Smooth muscle cell (in vitro differentiated cells): Measurements from ENCODE around the gene SPRR1A. TPM values are rescaled to one million over a fixed set of nuclear protein-coding genes. Genes with fewer than 3 reads are reported as not detected.
"Not testable (repeated sequence)": the region's sequence is repeated elsewhere in the genome, so short reads cannot be mapped to it uniquely, and the experiment has no call there.

ENCODE experiments used
- DNase-seq: peaks from one replicate; lab custom pipeline; 2025; ENCODE audit not compliant: unreplicated experiment; lab: John Stamatoyannopoulos, UW
- H2AFZ ChIP-seq: fragments of 200-600 bp; sonication (generic); 2 replicates; pipeline ENCODE4 v1.6.0; 2016; ENCODE audit warnings: antibody characterized with exemption, low read depth, mild to moderate bottlenecking
- H3F3A ChIP-seq: fragments of 200-600 bp; sonication (generic); 2 replicates; pipeline ENCODE4 v1.6.0; 2017; ENCODE audit warnings: antibody characterized with exemption, low read depth
- H3K27ac ChIP-seq: fragments of 200-600 bp; sonication (generic); 2 replicates; pipeline ENCODE4 v1.5.1; 2016; ENCODE audit warnings: low read depth, mild to moderate bottlenecking
- H3K27me3 ChIP-seq: fragments of 200-600 bp; sonication (generic); 2 replicates; pipeline ENCODE4 v1.6.1; 2016; ENCODE audit warnings: low read depth, mild to moderate bottlenecking
- H3K36me3 ChIP-seq: fragments of 200-600 bp; sonication (generic); 2 replicates; pipeline ENCODE4 v1.5.1; 2016; ENCODE audit warnings: low read depth
- H3K4me1 ChIP-seq: fragments of 200-600 bp; sonication (generic); 2 replicates; pipeline ENCODE4 v1.5.1; 2016; ENCODE audit warnings: low read depth
- H3K4me2 ChIP-seq: fragments of 200-600 bp; sonication (generic); 2 replicates; pipeline ENCODE4 v1.6.0; 2016; ENCODE audit warnings: mild to moderate bottlenecking
- H3K4me3 ChIP-seq: fragments of 200-600 bp; sonication (generic); 2 replicates; pipeline ENCODE4 v1.5.1; 2016; ENCODE audit warnings: mild to moderate bottlenecking
- H3K79me2 ChIP-seq: fragments of 200-600 bp; sonication (generic); 2 replicates; pipeline ENCODE4 v1.6.0; 2016; ENCODE audit warnings: low read depth, mild to moderate bottlenecking
- H3K9ac ChIP-seq: fragments of 200-600 bp; sonication (generic); 2 replicates; pipeline ENCODE4 v1.6.0; 2016; ENCODE audit warnings: low read depth
- H3K9me3 ChIP-seq: fragments of 200-600 bp; sonication (generic); replicated peaks from 2 replicates; pipeline ENCODE4 v1.5.1; 2016; ENCODE audit warnings: low read depth
- H4K20me1 ChIP-seq: fragments of 200-600 bp; sonication (generic); 2 replicates; pipeline ENCODE4 v1.6.0; 2016; ENCODE audit warnings: low read depth
- WGBS: methylation state at CpG from one replicate; pipeline ENCODE4 v1.1.7; 2016; ENCODE audit warnings: low lambda C conversion rate; 5-methylcytosine and 5-hydroxymethylcytosine counted together
- polyA plus RNA-seq: library from polyadenylated mRNA; unstranded; fragments of >200 nt; fragmentation: Nextera tagmentation; extraction: Ambion mirVana; gene quantifications from 2 replicates; pipeline ENCODE4 v1.2.1, GENCODE V29; 2016
- total RNA-seq: library from RNA; depleted of rRNA; stranded (reverse); fragments of >200 nt; gene quantifications from 2 replicates; pipeline ENCODE4 v1.2.3, GENCODE V29; 2014
- TF ChIP-seq, protein P1 (sequence below): fragments of 200-600 bp; sonication (generic); IDR thresholded peaks from 2 replicates; pipeline ENCODE4 v1.5.1; 2017; ENCODE audit warnings: borderline replicate concordance, mild to moderate bottlenecking, antibody characterized with exemption; ENCODE audit not compliant: insufficient read depth, poor library complexity, severe bottlenecking

The SPRR1A gene
- total and polyA plus RNA-seq, 2 experiments from 2014 or later = 18.0 TPM; not detected in 1

GRCh38 chr1:153000294-153000693, 16.4 kb downstream of the SPRR1A start:
- Histone ChIP-seq H3K36me3 (no peaks in the 10 kb centered on the region), H3F3A (no peaks in the 10 kb centered on the region), H3K27me3 (no peaks in the 10 kb centered on the region), H3K79me2 (no peaks in the 10 kb centered on the region), H3K27ac (no peak overlapping the region), H3K4me1 (no peaks in the 10 kb centered on the region), H2AFZ (no peak overlapping the region), H4K20me1 (no peaks in the 10 kb centered on the region), H3K4me3 (no peak overlapping the region), H3K4me2 (no peak overlapping the region), H3K9ac (no peak overlapping the region), H3K9me3 (no peaks in the 10 kb centered on the region)
- 63% methylated on average over 1 of the region's 1 CpG for WGBS
- TF ChIP-seq, protein P1, sequence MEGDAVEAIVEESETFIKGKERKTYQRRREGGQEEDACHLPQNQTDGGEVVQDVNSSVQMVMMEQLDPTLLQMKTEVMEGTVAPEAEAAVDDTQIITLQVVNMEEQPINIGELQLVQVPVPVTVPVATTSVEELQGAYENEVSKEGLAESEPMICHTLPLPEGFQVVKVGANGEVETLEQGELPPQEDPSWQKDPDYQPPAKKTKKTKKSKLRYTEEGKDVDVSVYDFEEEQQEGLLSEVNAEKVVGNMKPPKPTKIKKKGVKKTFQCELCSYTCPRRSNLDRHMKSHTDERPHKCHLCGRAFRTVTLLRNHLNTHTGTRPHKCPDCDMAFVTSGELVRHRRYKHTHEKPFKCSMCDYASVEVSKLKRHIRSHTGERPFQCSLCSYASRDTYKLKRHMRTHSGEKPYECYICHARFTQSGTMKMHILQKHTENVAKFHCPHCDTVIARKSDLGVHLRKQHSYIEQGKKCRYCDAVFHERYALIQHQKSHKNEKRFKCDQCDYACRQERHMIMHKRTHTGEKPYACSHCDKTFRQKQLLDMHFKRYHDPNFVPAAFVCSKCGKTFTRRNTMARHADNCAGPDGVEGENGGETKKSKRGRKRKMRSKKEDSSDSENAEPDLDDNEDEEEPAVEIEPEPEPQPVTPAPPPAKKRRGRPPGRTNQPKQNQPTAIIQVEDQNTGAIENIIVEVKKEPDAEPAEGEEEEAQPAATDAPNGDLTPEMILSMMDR = no peak
- DNase-seq = no peak

GRCh38 chr1:153001382-153001781, 17.5 kb downstream of the SPRR1A start, which contains the start of gene SPRR3:
SPRR3 (plus strand) TSS chr1:153001749; CDS start chr1:153003021, 1,272 bp downstream.
- Histone ChIP-seq H4K20me1 (no peaks in the 10 kb centered on the region), H3K4me1 (no peaks in the 10 kb centered on the region), H3K36me3 (no peaks in the 10 kb centered on the region), H3K27me3 (no peaks in the 10 kb centered on the region), H3K9me3 (no peaks in the 10 kb centered on the region), H3K4me3 (no peak within 1 kb of the TSS), H3K79me2 (no peaks in the 10 kb centered on the region), H3K4me2 (no peak within 1 kb of the TSS), H3F3A (no peaks in the 10 kb centered on the region), H3K27ac (no peak within 1 kb of the TSS), H2AFZ (no peak within 1 kb of the TSS), H3K9ac (no peak within 1 kb of the TSS)
- no peak for DNase-seq
- WGBS = 48% methylated on average over 2 of the region's 2 CpGs
- TF ChIP-seq, protein P1 = no peak

DNA sequence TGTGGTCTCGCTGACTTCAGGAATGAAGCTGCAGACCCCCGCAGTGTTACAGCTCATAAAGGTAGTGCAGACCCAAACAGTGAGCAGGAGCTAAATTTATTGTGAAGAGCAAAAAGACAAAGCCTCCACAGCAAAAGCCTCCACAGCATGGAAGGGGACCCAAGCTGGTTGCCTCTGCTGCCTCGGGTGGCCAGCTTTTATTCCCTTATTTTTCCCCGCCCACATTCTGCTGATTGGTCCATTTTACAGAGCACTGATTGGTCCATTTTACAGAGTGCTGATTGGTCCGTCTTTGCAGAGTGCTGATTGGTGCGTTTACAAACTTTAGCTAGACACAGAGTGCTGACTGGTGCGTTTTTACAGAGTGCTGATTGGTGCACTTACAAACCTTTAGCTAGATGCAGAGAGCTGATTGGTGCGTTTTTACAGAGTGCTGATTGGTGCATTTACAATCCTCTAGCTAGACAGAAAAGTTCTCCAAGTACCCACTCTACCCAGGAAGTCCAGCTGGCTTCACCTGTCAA, 27.4 kb downstream of the SPRR1A start:
- H4K20me1 ChIP-seq, H3K9ac ChIP-seq, H3K4me3 ChIP-seq, H3K79me2 ChIP-seq, H3K27me3 ChIP-seq, H3F3A ChIP-seq, DNase-seq, H3K4me2 ChIP-seq, H3K4me1 ChIP-seq, H2AFZ ChIP-seq, H3K9me3 ChIP-seq, H3K36me3 ChIP-seq, H3K27ac ChIP-seq: not testable (repeated sequence)
- WGBS = 59% methylated on average over 8 of the region's 8 CpGs

GRCh38 chr1:153021829-153022228, 37.9 kb downstream of the SPRR1A start:
- H3K27me3 ChIP-seq, H4K20me1 ChIP-seq, H2AFZ ChIP-seq, H3K4me2 ChIP-seq, H3K36me3 ChIP-seq, H3K79me2 ChIP-seq, H3K9ac ChIP-seq, H3K4me1 ChIP-seq, H3K4me3 ChIP-seq, H3F3A ChIP-seq, DNase-seq, H3K9me3 ChIP-seq, H3K27ac ChIP-seq: not testable (repeated sequence)
- WGBS = 31% methylated on average over 2 of the region's 2 CpGs

DNA sequence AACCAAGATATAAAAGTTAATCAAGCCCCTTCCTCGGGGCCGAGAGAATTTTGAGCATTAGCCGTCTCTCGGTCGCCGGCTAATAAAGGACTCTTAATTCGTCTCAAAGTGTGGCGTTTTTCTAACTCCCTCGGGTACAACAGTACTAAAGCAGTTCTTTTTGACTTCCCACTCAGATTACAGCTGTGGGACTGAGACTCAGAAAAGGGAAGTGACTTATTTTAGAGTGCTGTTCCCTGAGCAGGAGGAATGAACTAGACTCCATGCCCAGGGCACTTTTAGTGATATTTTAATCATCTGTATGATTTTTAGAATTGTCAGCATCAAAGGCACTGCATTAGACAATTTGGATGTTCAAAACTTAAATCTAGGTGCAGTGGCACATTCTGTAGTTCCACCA, 38.5 kb downstream of the SPRR1A start:
- H3K79me2 ChIP-seq, H3F3A ChIP-seq, H3K4me1 ChIP-seq, H3K27ac ChIP-seq, H3K4me2 ChIP-seq, H3K9me3 ChIP-seq, H3K9ac ChIP-seq, H3K27me3 ChIP-seq, DNase-seq, H3K4me3 ChIP-seq, H4K20me1 ChIP-seq, H3K36me3 ChIP-seq, H2AFZ ChIP-seq: not testable (repeated sequence)
- 83% methylated on average over 9 of the region's 9 CpGs for WGBS
